Panc1 (cell line): ENCODE measurements around the gene UBE2K. TPM values are rescaled to one million over a fixed set of nuclear protein-coding genes. Genes with fewer than 3 reads are reported as not detected.

Experiments used
- ATAC-seq: fragments of 200-7000 bp; cut with Tn5 transposase; 2 replicates; pipeline ENCODE4 v1.9.1; 2020; ENCODE audit warnings: mild to moderate bottlenecking, moderate library complexity
- BruUV-seq: library from RNA; stranded (reverse); fragments of 400-500 nt; replicated peaks from 2 replicates; lab custom pipeline; 2021; lab: Mats Ljungman, UMichigan
- CTCF ChIA-PET: fragments of 300-600 bp; sonication (Branson Sonifier 250); formaldehyde crosslinking; loops from one replicate; lab custom pipeline; 2022; ENCODE audit warnings: antibody characterized with exemption; lab: Charles Lee
- POLR2A ChIA-PET: fragments of 300-600 bp; sonication (Branson Sonifier 250); formaldehyde crosslinking; loops from one replicate; lab custom pipeline; 2022; ENCODE audit warnings: antibody characterized with exemption; lab: Charles Lee
- DNase-seq: peaks from one replicate; pipeline ENCODE4 v3.0.0-alpha.2; 2010; ENCODE audit warnings: low read depth, low spot score
- H3K27ac ChIP-seq: 2 replicates; pipeline ENCODE4 v1.5.1; 2011; ENCODE audit warnings: mild to moderate bottlenecking, low read length, inconsistent platforms
- H3K27me3 ChIP-seq: fragments of 200-500 bp; sonication (Bioruptor generic); 2 replicates; pipeline ENCODE4 v1.6.0; 2014; ENCODE audit warnings: low read length, inconsistent platforms; ENCODE audit not compliant: control insufficient read depth, insufficient read depth
- H3K36me3 ChIP-seq: fragments of 200-500 bp; sonication (Bioruptor generic); 2 replicates; pipeline ENCODE4 v1.5.1; 2014; ENCODE audit warnings: inconsistent platforms, mild to moderate bottlenecking, low read length, moderate library complexity; ENCODE audit not compliant: control insufficient read depth, insufficient read depth
- H3K4me1 ChIP-seq: 2 replicates; pipeline ENCODE4 v1.5.1; 2011; ENCODE audit warnings: inconsistent platforms, mild to moderate bottlenecking, low read length, moderate library complexity; ENCODE audit not compliant: control insufficient read depth, insufficient read depth
- H3K4me3 ChIP-seq, 2 experiments: 2 replicates each; pipeline ENCODE4 v1.5.1; 2011 to 2012; ENCODE audit warnings: low read depth in 2 of 2, low read length in 2 of 2, mild to moderate bottlenecking in 2 of 2, inconsistent platforms in 1 of 2, moderate library complexity in 1 of 2
- H3K9me3 ChIP-seq: fragments of 200-500 bp; sonication (Bioruptor generic); 2 replicates; pipeline ENCODE4 v1.5.1; 2014; ENCODE audit warnings: low read depth, mild to moderate bottlenecking, inconsistent platforms, low read length, moderate library complexity; ENCODE audit not compliant: control insufficient read depth, insufficient read depth
- POLR2AphosphoS5 ChIP-seq: IDR thresholded peaks from 2 replicates; pipeline ENCODE4 v1.6.1; 2012; ENCODE audit warnings: mild to moderate bottlenecking, low read depth, low read length, moderate library complexity
- SIN3A ChIP-seq: IDR thresholded peaks from 2 replicates; pipeline ENCODE4 v1.6.1; 2012; ENCODE audit warnings: low read depth, mild to moderate bottlenecking, low read length, moderate library complexity, borderline replicate concordance; ENCODE audit not compliant: insufficient read depth
- TCF7L2 ChIP-seq: IDR thresholded peaks from 2 replicates; pipeline ENCODE4 v1.6.1; 2011; ENCODE audit warnings: mild to moderate bottlenecking, low read depth, low read length, inconsistent platforms
- in situ Hi-C: cut with HindIII; loops from 2 replicates; pipeline ENCODE4 v1.10.0; 2016; ENCODE audit warnings: low sequenced_read_pairs, low pct_unique_long_range_greater_than_20kb
- intact Hi-C: fragments of 100-400 bp; cut with micrococcal nuclease; formaldehyde crosslinking; loops from one replicate; pipeline ENCODE4 v1.10.0; 2022; ENCODE audit not compliant: unreplicated experiment
- total RNA-seq: library from RNA; stranded (reverse); gene quantifications from one replicate; pipeline ENCODE4 v1.2.1, GENCODE V29; 2021; ENCODE audit not compliant: unreplicated experiment
- TF ChIP-seq, protein P1 (sequence below): fragments of 450-650 bp; IDR thresholded peaks from 2 replicates; pipeline ENCODE4 v1.5.1; 2017; ENCODE audit warnings: mild to moderate bottlenecking
- TF ChIP-seq, protein P2 (sequence below), 2 experiments: IDR thresholded peaks; 2 replicates each; pipeline ENCODE4 v1.6.1; 2011 to 2012; ENCODE audit warnings: low read depth in 2 of 2, control low read depth in 1 of 2, low read length in 1 of 2, mild to moderate bottlenecking in 1 of 2, moderate library complexity in 1 of 2; ENCODE audit not compliant: insufficient read depth in 1 of 2

Gene UBE2K
- total RNA-seq, 1 experiment from 2014 or later = 84.1 TPM

DNA sequence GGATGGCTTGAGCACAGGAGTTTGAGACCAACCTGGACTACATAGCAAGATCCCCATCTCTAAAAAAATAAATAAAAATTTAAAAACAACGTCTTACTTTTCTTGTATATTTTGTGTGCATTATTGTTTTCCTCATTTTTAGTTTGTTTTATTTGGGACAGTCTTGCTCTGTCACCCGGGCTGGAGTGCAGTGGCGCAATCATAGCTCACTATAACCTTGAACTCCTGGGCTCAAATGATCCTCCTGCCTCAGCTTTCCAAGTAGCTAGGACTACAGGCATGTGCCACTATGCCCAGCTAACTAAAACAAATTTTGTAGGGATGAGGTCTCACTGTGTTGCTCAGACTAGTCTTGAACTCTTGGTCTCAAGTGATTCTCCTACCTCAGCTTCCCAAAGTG, 49.7 kb upstream of the UBE2K start:
- TF ChIP-seq, protein P1, sequence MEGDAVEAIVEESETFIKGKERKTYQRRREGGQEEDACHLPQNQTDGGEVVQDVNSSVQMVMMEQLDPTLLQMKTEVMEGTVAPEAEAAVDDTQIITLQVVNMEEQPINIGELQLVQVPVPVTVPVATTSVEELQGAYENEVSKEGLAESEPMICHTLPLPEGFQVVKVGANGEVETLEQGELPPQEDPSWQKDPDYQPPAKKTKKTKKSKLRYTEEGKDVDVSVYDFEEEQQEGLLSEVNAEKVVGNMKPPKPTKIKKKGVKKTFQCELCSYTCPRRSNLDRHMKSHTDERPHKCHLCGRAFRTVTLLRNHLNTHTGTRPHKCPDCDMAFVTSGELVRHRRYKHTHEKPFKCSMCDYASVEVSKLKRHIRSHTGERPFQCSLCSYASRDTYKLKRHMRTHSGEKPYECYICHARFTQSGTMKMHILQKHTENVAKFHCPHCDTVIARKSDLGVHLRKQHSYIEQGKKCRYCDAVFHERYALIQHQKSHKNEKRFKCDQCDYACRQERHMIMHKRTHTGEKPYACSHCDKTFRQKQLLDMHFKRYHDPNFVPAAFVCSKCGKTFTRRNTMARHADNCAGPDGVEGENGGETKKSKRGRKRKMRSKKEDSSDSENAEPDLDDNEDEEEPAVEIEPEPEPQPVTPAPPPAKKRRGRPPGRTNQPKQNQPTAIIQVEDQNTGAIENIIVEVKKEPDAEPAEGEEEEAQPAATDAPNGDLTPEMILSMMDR = no peak
- TF ChIP-seq, protein P2, sequence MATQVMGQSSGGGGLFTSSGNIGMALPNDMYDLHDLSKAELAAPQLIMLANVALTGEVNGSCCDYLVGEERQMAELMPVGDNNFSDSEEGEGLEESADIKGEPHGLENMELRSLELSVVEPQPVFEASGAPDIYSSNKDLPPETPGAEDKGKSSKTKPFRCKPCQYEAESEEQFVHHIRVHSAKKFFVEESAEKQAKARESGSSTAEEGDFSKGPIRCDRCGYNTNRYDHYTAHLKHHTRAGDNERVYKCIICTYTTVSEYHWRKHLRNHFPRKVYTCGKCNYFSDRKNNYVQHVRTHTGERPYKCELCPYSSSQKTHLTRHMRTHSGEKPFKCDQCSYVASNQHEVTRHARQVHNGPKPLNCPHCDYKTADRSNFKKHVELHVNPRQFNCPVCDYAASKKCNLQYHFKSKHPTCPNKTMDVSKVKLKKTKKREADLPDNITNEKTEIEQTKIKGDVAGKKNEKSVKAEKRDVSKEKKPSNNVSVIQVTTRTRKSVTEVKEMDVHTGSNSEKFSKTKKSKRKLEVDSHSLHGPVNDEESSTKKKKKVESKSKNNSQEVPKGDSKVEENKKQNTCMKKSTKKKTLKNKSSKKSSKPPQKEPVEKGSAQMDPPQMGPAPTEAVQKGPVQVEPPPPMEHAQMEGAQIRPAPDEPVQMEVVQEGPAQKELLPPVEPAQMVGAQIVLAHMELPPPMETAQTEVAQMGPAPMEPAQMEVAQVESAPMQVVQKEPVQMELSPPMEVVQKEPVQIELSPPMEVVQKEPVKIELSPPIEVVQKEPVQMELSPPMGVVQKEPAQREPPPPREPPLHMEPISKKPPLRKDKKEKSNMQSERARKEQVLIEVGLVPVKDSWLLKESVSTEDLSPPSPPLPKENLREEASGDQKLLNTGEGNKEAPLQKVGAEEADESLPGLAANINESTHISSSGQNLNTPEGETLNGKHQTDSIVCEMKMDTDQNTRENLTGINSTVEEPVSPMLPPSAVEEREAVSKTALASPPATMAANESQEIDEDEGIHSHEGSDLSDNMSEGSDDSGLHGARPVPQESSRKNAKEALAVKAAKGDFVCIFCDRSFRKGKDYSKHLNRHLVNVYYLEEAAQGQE (IDR thresholded peaks at IDR 0.05; ENCODE audit: insufficient read depth in 1 of 2, low read depth in 2 of 2, low read length in 1 of 2) = no peak
- TF ChIP-seq TCF7L2 (no peak), SIN3A (no peak), POLR2AphosphoS5 (no peak)
- intact Hi-C loops = no loop called here
- no peaks in the 10 kb centered on the region for H3K36me3 ChIP-seq
- DNase-seq (no peak), ATAC-seq (no peak)
- H3K27me3 ChIP-seq = no peaks in the 10 kb centered on the region
- no peak overlapping the region for H3K27ac ChIP-seq
- no TSS peak for BruUV-seq
- POLR2A ChIA-PET = no interaction called here
- no peak overlapping the region for H3K4me3 ChIP-seq
- no peaks in the 10 kb centered on the region for H3K9me3 ChIP-seq
- H3K4me1 ChIP-seq = no peaks in the 10 kb centered on the region
- in situ Hi-C loops = no loop called here
- CTCF ChIA-PET = no interaction called here

DNA sequence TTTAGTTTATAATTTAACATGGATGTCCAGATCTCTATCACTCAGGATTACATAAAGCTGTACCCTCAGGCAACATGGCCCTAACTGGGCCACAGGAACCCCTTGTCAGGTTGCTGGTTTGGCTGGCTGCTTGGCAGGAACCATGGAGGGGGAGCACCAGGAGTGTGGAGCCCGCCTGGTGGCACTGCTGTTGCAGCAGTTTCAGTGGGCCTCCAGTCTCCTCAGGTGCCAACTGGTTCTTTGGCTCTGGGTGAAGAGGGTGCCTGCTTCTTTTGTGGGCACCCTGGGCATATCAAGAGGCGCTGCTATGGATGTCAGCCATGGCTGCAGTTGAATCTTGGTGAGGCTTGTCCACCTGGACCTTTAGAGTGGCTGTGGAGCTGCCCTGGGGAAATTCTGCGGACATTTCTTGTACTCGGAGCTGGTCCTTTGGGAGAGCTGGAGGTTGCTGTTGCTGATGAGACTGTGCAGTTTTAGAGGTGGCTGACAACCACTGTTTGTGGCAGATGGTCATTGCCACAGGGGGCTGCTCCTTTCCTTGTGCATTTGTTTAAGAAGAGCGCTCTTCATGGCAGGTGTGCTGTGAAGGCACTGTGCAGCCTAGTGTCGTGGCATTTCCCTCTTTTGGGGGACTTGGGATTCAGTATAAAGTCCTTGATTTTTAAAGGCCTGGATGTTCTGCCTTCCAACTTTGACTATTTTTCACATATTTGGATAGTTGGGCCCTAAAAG, 48.9 kb upstream of the UBE2K start:
- TF ChIP-seq POLR2AphosphoS5 (no peak), TCF7L2 (no peak), SIN3A (no peak)
- ATAC-seq (no peak), DNase-seq (no peak)
- Histone ChIP-seq H3K27ac (no peak overlapping the region), H3K9me3 (no peaks in the 10 kb centered on the region), H3K27me3 (no peaks in the 10 kb centered on the region), H3K36me3 (no peaks in the 10 kb centered on the region), H3K4me3 (no peak overlapping the region), H3K4me1 (no peaks in the 10 kb centered on the region)
- ChIA-PET POLR2A (no interaction called here), CTCF (no interaction called here)
- intact Hi-C loops (no loop called here), in situ Hi-C loops (no loop called here)
- no TSS peak for BruUV-seq

GRCh38 chr4:39649639-39650265, 48.2 kb upstream of the UBE2K start:
- POLR2A ChIA-PET = no interaction called here

More at GRCh38 chr4:39649639-39650265, 48.2 kb upstream of the UBE2K start:
- H3K4me3 ChIP-seq = no peak overlapping the region
- CTCF ChIA-PET = no interaction called here
- no peaks in the 10 kb centered on the region for H3K4me1 ChIP-seq
- DNase-seq (no peak), ATAC-seq (no peak)
- no peaks in the 10 kb centered on the region for H3K27me3 ChIP-seq
- no peak for TF ChIP-seq TCF7L2
- TF ChIP-seq, protein P2 (IDR thresholded peaks at IDR 0.05; ENCODE audit: insufficient read depth in 1 of 2, low read depth in 2 of 2, low read length in 1 of 2) = no peak
- no peak for TF ChIP-seq SIN3A
- no peak for TF ChIP-seq POLR2AphosphoS5
- TF ChIP-seq, protein P1 = no peak
- H3K36me3 ChIP-seq = no peaks in the 10 kb centered on the region
- no peak overlapping the region for H3K27ac ChIP-seq
- in situ Hi-C loops = no loop called here
- intact Hi-C loops = no loop called here
- no TSS peak for BruUV-seq
- H3K9me3 ChIP-seq = no peaks in the 10 kb centered on the region
